NCI-H2081 (cell line): Measurements from ENCODE around the gene EXOSC7.
A peak's percentile ranks its signal among the peaks of the same experiment; 100 is the strongest.
"Not testable (repeated sequence)": the region's sequence is repeated elsewhere in the genome, so short reads cannot be mapped to it uniquely, and the experiment has no call there.

Experiments
- DNase-seq, 2 experiments: peaks; one replicate each; lab custom pipeline; 2025; lab: John Stamatoyannopoulos, UW

EXOSC7 gene

GRCh38 chr3:44976002-44976815 lies at the start of gene EXOSC7, which contains the start of gene ZDHHC3:
TSS of gene EXOSC7 (plus strand) at chr3:44976244. CDS start at chr3:44976278, 34 bp downstream.
TSS of gene ZDHHC3 (minus strand) at chr3:44976174. CDS start at chr3:44959436, 16,738 bp downstream.
- peak; percentile 71 for DNase-seq

DNA sequence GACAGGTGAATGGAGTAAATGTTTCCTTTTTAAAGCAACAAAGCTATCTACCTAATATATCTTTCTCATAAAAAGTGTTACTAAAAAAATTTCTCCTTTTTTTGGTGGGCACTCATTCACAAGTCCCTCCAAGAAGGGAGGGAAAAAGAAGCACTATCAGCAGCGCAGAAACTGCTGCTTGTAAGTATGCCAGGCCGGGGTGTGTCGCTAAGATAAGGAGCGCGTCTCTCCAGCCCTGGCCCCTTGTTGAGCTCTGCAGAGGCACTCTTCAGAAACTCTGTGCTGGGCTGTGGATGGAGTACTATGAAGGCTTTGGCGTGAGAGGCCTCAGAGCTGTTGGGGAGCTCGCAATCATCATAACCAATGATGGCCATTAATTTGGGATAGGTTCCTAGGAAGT lies 49.1 kb upstream of the EXOSC7 start:
- DNase-seq = no peak

GRCh38 chr3:44927371-44927770 lies 48.7 kb upstream of the EXOSC7 start:
- DNase-seq = no peak

- DNase-seq = no peak
These were observed 46.3 kb upstream of the EXOSC7 start for GRCh38 chr3:44929782-44930181.

DNA sequence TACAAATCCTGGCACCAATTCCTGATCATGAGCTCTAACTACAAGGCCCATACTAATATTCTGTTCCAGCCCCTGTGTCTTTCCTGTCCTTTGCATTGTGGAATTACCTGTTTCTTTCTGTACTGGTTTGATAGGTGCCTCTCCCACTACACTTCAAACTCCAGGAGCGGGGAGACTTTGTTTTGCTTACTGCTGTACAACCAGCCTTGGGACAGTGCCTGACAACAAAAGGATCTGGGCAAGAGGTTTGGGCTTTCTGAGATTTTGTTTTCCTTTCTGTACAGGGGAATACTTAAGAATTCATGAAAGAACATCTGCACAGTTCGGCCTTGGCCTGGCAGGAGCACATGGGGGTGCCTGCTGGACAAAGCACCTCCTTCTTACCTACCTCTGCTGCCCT lies 45.1 kb upstream of the EXOSC7 start:
- no peak for DNase-seq

DNA sequence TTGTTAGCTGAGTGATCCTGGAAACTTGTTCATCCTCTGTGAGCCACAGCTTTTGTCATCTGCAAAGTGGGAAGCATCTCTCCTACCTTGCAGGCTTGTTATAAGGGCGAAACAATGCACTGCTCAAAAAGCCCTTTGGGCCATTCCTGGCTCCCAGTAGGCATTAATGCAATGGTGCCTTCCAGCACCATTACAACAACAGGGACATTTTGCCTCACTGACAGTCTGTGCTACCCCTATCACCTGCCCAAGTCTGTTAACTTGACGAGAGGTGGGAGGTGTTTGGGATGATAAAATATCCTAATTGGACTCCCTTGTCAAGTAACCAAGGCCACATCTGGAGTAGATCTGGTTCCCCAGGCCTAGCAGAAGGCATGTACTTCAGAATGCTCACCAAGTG lies 44.3 kb upstream of the EXOSC7 start:
- DNase-seq = no peak

GRCh38 chr3:44932271-44932670 lies 43.8 kb upstream of the EXOSC7 start:
- DNase-seq = no peak

DNA sequence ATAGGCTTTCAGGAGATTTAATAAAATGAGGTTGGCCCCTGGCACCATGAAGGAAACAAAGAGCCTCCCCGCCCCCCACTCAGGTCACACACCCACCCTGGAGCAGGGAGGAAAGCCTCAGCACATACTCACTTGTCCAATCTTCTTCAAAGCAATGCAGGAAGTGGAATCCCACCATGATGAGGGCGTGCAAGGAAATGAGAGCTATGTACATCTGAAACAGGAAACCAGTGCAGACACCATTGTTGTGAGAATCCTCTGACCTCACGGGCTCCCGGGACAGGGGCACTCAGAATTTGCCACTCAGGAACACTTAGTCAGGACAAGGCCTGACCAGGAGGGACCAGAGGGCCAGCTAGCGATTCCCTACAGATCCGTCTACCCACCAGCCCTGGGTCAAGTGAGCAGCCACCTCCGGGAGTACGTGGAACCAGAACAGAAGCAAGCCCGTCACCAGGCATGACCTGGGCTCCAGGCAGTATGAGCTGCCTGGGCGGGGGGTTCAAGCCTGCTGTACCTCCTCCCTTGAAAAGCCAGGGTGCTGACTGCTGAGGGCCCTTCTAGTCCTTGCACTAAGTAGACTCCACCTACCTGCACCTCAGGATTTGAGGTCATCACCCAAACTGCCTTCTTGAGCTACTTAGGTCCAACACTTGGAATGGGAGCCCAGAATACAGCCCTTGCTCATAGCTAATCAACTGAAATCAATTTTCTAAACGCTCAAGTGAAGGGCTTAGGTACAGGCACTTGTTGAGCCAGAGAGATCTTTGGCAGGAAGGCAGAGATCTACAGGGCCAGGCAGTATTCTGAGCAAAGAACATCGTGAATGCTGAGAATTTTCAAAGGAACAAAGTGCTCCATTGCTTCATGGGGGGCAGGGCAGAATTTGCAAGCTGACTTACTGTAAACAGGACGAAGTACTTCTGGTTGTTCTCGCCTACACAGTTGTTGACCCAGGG lies 42.8 kb upstream of the EXOSC7 start:
- DNase-seq = no peak

- no peak for DNase-seq
These were observed 36.4 kb upstream of the EXOSC7 start for GRCh38 chr3:44939581-44940036.

- no peak for DNase-seq
These were observed 33.7 kb upstream of the EXOSC7 start for GRCh38 chr3:44942202-44942921.

- DNase-seq = no peak
These were observed 27.8 kb upstream of the EXOSC7 start for GRCh38 chr3:44948239-44948638.

DNA sequence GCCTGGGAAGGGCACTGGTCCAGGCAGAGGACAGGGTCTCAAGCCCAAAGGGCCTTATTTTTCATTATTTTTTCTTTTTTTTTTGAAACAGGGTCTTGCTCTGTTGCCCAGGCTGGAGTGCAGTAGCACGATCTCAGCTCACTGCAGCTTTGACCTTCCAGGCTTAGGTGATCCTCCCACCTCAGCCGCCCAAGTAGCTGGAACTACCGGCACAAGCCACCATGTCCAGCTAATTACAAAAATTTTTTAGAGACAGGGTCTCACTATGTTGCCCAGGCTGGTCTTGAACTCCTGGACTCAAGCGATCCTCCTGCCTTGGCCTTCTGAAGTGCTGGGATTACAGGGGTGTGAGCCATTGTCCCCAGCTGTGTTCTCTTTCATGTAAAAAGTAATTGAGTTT lies 26.3 kb upstream of the EXOSC7 start:
- not testable (repeated sequence) for DNase-seq

GRCh38 chr3:44950275-44950734 lies 25.7 kb upstream of the EXOSC7 start:
- no peak for DNase-seq

DNA sequence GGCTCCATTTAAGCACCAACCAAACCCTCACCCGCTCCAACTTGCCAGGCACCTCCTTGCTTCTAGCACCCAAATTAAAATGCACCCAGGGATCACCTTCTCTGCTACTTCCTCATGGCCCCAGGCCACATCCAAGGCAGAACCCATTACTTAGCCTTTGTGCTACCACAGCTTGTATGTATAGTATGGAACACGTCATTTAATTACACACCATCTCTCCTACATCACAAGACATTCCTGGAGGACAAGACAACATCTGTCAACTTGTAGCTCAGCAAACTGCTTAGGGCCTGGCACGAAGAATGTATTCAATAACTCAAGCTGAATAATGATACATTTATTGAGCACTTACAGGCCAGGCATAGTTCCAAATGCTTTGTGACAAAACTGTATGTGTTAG lies 23.4 kb upstream of the EXOSC7 start:
- no peak for DNase-seq

GRCh38 chr3:44954304-44954703 lies 21.7 kb upstream of the EXOSC7 start:
- DNase-seq = no peak

- DNase-seq = no peak
These were observed 21.1 kb upstream of the EXOSC7 start for GRCh38 chr3:44954962-44955361.

DNA sequence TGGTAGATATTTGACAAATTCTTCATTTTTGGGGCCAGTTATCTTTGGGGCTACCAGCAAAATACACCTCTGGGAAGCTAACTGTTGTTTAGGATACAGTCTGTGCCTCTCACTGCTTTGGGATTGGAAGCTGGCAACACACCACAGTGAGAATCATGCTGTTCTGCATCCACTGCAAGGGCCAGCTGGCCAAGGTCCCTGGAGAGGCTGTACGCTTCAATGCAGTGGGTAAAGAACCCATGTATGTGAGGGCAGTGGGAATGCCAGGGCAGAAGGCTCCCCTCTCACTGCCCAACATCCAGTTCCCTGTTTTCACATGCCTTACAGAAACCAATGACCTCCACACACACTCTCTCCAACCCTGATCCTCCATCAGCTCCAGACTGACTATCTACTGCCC lies 20.1 kb upstream of the EXOSC7 start:
- no peak for DNase-seq

DNA sequence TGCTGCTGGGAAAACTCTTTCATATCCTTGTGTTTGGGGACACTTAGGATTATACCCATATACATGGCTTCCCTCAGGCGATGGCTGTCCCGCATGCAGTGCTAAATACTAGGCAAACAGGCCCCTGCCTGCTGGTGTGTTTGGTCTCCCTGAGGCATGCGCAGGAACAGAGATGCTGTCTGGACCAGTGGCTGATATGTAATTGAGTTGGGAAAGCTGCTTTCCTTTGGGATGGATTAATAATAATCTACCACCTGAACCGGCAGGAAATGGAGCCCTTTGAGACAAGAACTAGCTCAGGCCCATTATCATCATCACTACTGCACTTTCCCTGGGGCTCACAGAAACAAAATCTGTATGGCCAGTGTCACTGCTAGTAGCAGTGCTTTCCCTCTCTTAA lies 18.1 kb upstream of the EXOSC7 start:
- DNase-seq = no peak

- no peak for DNase-seq
These were observed 17.7 kb upstream of the EXOSC7 start for GRCh38 chr3:44958386-44958785.

DNA sequence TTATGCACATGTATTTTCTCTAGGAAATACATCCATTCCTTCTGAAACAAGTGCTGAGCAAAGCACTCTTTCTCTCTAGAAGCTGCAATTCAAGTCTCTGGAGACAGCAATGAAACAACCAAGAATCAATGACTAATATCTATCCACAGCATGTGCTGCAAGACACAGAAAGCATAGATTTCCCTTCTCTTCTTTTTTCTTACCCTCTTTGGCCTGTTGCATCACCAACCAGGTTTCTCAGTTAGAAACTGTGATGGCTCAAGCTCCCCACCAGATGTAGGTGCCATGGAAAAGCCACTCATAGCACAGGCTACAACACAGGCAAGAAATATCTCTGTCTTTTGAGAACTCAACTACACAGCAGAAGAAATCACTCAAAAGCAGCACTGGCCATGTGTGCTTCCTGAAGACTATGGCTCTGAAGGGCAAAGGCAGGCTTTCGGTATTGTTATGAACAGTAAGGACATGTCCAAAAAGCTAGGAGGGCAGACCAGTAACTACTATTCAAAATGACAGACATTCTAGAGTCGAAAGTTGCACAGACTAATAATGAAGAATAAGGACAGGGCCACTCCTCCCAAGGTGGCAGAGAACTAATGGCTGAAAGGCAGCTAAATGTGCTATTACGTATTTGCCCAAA lies 15.5 kb upstream of the EXOSC7 start:
- DNase-seq = no peak

GRCh38 chr3:44961888-44962287 lies 14.2 kb upstream of the EXOSC7 start:
- DNase-seq = no peak
